Kidney epithelial cell (primary cell): ENCODE data around the gene ZNF565. TPM values are rescaled to one million over a fixed set of nuclear protein-coding genes. Genes with fewer than 3 reads are reported as not detected.
"Not testable (repeated sequence)": the region's sequence is repeated elsewhere in the genome, so short reads cannot be mapped to it uniquely, and the experiment has no call there.

Experiments used
- DNase-seq: peaks from one replicate; pipeline ENCODE4 v3.0.0-alpha.2; 2010; ENCODE audit warnings: low read depth
- H3K27me3 ChIP-seq: 2 replicates; pipeline ENCODE4 v1.6.0; 2011; ENCODE audit warnings: low read length; ENCODE audit not compliant: control insufficient read depth, insufficient read depth
- H3K36me3 ChIP-seq: 2 replicates; pipeline ENCODE4 v1.5.1; 2011; ENCODE audit warnings: low read length; ENCODE audit not compliant: control insufficient read depth, insufficient read depth
- H3K4me3 ChIP-seq: 2 replicates; pipeline ENCODE4 v1.5.1; 2011; ENCODE audit warnings: low read depth, mild to moderate bottlenecking, control low read depth, low read length
- total RNA-seq: library from RNA; depleted of rRNA; stranded (reverse); fragments of >200 nt; gene quantifications from 2 replicates; pipeline ENCODE4 v1.2.3, GENCODE V29; 2015
- TF ChIP-seq, protein P1 (sequence below): IDR thresholded peaks from 2 replicates; pipeline ENCODE4 v1.5.1; 2011; ENCODE audit warnings: mild to moderate bottlenecking, moderate library complexity, low read length, control low read depth, inconsistent platforms; ENCODE audit not compliant: insufficient read depth, poor library complexity, severe bottlenecking

ZNF565 gene
- total RNA-seq, 1 donor from 2014 or later = 2.2 TPM

- H3K27me3 ChIP-seq = no peaks in the 10 kb centered on the region
- DNase-seq = no peak
- TF ChIP-seq, protein P1, sequence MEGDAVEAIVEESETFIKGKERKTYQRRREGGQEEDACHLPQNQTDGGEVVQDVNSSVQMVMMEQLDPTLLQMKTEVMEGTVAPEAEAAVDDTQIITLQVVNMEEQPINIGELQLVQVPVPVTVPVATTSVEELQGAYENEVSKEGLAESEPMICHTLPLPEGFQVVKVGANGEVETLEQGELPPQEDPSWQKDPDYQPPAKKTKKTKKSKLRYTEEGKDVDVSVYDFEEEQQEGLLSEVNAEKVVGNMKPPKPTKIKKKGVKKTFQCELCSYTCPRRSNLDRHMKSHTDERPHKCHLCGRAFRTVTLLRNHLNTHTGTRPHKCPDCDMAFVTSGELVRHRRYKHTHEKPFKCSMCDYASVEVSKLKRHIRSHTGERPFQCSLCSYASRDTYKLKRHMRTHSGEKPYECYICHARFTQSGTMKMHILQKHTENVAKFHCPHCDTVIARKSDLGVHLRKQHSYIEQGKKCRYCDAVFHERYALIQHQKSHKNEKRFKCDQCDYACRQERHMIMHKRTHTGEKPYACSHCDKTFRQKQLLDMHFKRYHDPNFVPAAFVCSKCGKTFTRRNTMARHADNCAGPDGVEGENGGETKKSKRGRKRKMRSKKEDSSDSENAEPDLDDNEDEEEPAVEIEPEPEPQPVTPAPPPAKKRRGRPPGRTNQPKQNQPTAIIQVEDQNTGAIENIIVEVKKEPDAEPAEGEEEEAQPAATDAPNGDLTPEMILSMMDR = no peak
Measured at GRCh38 chr19:36141039-36141927, 73.2 kb downstream of the ZNF565 start.

GRCh38 chr19:36140304-36141038, 74.0 kb downstream of the ZNF565 start:
- TF ChIP-seq, protein P1 = no peak
- no peak for DNase-seq
- Histone ChIP-seq H3K4me3 (peak overlapping the region; percentile 91), H3K27me3 (no peaks in the 10 kb centered on the region), H3K36me3 (peaks cover 4% of the 10 kb centered on the region)

More at GRCh38 chr19:36141039-36141927, 73.2 kb downstream of the ZNF565 start:
- peaks cover 9% of the 10 kb centered on the region for H3K36me3 ChIP-seq
- peak overlapping the region; percentile 91 for H3K4me3 ChIP-seq

DNA sequence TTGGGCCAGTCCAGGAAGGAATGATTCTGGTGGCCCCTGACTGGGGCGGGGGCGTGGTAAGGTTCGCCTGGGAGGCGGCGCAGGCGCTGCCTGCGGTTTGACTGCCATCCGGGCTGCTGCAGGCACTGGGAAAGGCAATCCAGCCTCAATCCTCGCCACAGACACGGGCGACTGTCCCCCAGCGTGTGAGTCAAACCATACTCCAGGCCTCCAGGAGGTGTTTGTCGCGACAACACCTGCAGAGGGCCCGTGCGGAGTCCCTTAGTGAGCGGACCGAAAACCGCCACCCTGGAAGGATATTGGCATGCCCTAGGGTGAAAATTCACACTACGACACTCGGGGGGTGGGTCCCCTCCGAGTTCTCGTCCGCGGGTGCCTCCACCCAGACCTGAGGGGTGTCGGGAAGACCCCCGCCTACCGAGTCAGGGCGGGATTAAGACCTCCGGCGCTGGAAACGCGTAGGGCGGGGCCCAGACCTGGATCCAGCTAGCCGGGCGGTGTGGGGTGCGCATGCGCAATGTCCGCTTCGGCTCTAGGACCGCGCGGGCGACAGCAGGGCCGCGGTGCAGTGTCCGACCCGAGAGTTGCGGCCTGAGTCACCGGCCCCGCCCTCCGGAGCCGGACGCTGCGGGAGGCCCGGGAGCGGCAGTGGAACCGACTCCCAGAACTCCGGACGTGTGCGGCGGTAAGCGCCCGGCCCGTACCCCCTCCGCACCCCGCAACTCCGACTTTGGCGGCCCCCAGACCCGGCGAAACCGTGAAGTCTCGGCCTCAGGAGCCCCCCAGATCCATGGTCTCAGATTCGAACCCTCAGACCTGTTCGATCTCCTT, 74.8 kb downstream of the ZNF565 start, which contains the start of gene CAPNS1:
CAPNS1 (plus strand) TSS at position 594 of the 831 bp plus-strand sequence. CDS start 946 bp downstream, outside the sequence.
- Histone ChIP-seq H3K36me3 (peaks cover 4% of the 10 kb centered on the region), H3K27me3 (no peaks in the 10 kb centered on the region), H3K4me3 (peak within 1 kb of the TSS; percentile 91)
- TF ChIP-seq, protein P1 = peak; percentile 28
- peak; percentile 79 for DNase-seq

DNA sequence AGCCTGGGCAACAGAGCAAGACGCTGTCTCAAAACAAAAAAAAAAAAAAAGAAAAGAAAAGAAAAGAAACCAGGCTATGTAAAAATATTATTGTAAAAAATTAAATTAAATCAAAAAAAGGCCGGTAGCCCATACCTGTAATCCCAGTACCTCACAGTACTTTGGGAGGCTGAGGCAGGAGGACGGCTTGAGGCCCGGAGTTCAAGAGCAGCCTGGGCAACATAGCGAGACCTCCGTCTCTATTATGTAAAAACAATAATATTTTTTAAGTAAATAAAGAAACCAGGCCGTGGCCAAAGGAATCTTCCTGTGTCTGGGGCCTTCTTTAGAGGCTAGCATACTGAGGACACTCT, 75.4 kb downstream of the ZNF565 start:
- Histone ChIP-seq H3K4me3 (peak overlapping the region; percentile 91), H3K27me3 (no peaks in the 10 kb centered on the region), H3K36me3 (peaks cover 4% of the 10 kb centered on the region)
- no peak for DNase-seq
- TF ChIP-seq, protein P1 = no peak

- H3K36me3 ChIP-seq = no peaks in the 10 kb centered on the region
- TF ChIP-seq, protein P1 = no peak
- no peak for DNase-seq
- no peak overlapping the region for H3K4me3 ChIP-seq
- no peaks in the 10 kb centered on the region for H3K27me3 ChIP-seq
Measured at GRCh38 chr19:36136964-36137686, 77.3 kb downstream of the ZNF565 start.

DNA sequence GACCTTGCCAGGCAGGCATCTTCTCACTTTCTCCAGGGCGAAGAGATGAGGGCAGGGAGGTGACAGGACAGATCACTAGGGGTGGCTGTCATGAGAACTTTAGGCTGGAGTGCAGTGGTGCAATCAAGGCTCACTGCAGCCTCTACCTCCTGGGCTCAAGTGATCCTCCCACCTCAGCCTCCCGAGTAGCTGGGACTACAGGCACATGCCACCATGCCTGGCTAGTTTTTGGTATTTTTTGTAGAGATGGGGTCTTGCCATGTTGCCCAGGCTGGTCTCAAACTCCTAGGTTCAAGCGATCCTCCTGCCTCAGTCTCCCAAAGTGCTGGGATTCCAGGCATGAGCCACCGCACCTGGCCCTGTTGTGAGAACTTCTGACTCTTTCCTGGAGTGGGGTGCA, 79.6 kb downstream of the ZNF565 start:
- DNase-seq, H3K36me3 ChIP-seq, H3K4me3 ChIP-seq, H3K27me3 ChIP-seq: not testable (repeated sequence)
